Measurements from ENCODE around the gene ATP1A2.
A peak's percentile ranks its signal among the peaks of the same experiment; 100 is the strongest.

ATP1A2 gene

GRCh38 chr1:160115545-160116282, at the start of gene ATP1A2:
Gene ATP1A2, plus strand, starts transcription at chr1:160115759. Its CDS starts 103 bp downstream, at chr1:160115862.
- DNase-seq (ENCODE audit: low read depth in 2 of 3, low spot score in 2 of 3) = no peak

- no peak for DNase-seq (ENCODE audit: low read depth in 2 of 3, low spot score in 2 of 3)
Measured at GRCh38 chr1:160066829-160067745, 48.5 kb upstream of the ATP1A2 start.

- DNase-seq (ENCODE audit: low read depth in 2 of 3, low spot score in 2 of 3) = no peak
Measured at GRCh38 chr1:160068225-160068624, 47.3 kb upstream of the ATP1A2 start.

GRCh38 chr1:160069460-160070231, 45.9 kb upstream of the ATP1A2 start, which contains the start of gene KCNJ10:
Gene KCNJ10, minus strand, starts transcription at chr1:160070160. Its CDS starts 27,628 bp downstream, at chr1:160042532.
- DNase-seq (ENCODE audit: low read depth in 2 of 3, low spot score in 2 of 3) = no peak

DNA sequence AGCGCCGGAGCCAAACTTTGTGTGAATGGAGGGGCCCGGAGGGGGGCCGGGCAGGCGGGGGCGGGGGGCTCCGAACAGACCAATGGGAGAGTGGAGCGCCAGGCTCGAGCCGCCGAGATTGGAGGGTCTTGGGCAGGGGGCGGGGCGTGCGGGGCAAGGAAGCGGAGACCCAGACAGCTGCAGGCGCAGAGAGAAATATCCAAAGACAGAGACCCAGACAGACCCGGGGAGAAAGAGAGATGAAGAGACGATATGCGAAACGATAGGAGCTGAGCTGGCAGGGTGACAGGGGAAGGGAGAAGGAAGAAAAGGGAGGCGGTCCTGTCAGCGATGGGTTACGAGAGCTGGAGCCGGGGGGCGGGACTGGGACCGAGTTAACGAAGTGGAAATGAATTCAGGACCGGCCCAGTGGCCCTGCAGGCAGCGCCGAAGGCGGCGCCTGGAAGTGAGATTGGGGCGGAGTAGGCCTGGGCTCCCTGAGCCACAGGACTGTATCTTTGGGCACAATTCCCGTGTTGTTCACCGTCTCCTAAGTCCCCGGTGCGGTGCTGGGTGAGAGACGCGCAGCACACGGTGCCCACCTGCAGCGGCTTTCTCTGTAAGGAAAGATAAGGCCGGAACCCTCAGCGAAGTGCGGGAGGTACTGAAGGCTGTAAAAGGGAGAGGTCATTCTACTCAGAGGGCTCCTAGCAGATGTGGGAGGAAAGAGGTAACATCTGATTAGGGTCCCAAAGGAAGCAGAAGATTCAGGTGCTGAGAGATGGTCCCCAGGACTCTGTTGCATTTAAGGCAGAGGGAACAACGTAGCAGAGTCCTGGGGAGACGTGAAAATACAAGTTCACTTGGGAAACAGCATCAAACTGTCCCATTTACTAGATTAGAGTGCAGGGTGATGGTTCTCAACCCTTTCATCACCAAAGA, 45.1 kb upstream of the ATP1A2 start:
- DNase-seq (ENCODE audit: low read depth in 2 of 3, low spot score in 2 of 3) = peak; percentile 26 to 52 (median 41)

DNA sequence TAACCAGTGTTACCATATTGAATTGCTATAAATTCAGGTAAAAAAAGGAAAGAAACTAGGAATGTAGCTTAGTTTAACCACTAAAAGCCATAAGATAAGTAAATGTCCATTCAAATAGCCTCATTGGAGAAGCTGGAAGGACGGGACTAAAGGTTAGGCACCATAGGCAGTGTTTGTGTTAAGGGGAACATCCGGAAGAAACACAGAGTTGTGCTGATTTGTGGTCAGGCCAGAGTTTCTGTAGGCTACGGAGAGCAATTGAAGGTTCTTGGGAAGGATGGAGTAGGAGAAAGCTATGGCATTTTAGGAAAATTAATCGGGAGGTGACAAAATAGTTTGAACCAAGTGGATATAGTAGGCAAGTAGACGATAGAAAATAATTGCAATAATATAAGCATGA, 44.3 kb upstream of the ATP1A2 start:
- no peak for DNase-seq (ENCODE audit: low read depth in 2 of 3, low spot score in 2 of 3)

DNA sequence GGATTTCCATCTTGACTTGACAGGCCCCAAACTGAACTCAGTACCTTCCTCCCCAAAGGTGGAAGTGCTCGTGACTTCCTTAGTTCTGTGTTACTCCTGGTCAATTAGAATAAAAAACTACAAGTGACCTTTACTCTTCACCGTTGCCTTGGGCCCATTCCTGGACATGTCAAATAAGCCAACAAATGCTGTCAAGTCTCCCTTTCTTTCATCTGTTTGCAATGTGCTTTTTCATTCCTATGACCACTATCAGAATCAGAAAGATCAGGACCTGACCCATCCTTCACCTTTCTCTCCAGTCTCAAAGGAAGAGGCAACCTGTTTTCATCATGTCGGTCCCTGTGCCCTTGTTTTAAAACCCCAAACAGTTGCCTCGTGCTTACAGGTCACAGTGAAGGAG, 40.7 kb upstream of the ATP1A2 start:
- DNase-seq (ENCODE audit: low read depth in 2 of 3, low spot score in 2 of 3) = no peak

DNA sequence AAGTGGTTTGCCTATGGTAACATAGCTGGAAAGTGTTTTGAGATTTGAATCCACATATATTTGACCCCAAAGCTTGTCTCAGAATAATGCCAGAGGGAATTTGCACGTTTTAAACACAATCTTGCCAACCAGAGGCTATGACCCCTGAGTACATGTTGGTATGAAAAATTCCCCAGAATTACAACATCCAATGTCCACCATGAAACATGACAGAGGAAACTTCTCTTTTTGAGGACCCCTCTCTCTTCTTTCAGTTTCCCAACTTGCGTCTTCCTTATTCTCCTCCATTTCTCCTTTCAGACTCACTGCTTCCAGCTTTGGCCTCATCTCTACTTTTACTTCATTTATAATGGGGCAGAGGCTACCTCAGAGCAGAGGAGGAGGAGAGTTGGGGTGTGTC, 39.7 kb upstream of the ATP1A2 start:
- no peak for DNase-seq (ENCODE audit: low read depth in 2 of 3, low spot score in 2 of 3)

- no peak for DNase-seq (ENCODE audit: low read depth in 2 of 3, low spot score in 2 of 3)
Measured at GRCh38 chr1:160076295-160076694, 39.3 kb upstream of the ATP1A2 start.

DNA sequence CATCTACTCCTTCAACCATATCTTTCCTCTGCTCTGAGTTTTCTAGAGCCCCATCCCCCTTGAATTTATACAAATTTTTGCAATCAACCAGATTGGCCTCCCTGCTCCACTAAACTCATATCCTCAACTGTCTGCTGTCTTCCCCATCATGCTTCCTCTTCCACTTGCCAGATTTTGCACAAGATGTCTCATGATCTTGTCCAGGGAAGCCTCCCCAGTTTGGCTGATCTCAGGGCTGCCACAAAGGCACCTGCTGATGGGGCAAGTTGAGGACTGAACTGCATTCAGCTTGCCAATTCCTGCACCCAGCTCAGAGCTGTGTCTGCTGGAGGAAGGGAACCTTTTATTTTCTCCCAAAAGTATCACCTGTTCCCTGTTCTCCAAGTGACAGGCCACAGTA, 38.1 kb upstream of the ATP1A2 start:
- no peak for DNase-seq (ENCODE audit: low read depth in 2 of 3, low spot score in 2 of 3)

GRCh38 chr1:160078512-160079195, 36.9 kb upstream of the ATP1A2 start:
- DNase-seq (ENCODE audit: low read depth in 2 of 3, low spot score in 2 of 3) = peak in 1 of 3 experiments; percentile 47

DNA sequence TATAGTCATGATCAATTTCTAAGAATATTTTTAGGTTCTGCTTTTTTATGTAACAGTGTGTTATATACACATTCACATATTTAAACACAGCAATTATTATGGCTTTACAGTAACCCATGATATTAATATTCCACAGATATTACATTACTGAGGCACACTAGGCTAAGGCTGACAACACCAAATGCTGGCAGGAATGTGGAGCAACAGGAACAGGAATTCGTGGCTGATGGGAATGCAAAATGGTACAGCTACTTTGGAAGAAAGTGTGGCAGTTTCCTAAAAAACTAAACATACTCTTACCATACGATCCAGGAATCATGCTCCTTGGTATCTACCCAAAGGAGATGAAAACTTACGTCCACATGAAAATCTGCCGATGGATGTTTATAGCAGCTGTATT, 36.1 kb upstream of the ATP1A2 start:
- DNase-seq (ENCODE audit: low read depth in 2 of 3, low spot score in 2 of 3) = no peak

- no peak for DNase-seq (ENCODE audit: low read depth in 2 of 3, low spot score in 2 of 3)
Measured at GRCh38 chr1:160080381-160081100, 35.0 kb upstream of the ATP1A2 start.

DNA sequence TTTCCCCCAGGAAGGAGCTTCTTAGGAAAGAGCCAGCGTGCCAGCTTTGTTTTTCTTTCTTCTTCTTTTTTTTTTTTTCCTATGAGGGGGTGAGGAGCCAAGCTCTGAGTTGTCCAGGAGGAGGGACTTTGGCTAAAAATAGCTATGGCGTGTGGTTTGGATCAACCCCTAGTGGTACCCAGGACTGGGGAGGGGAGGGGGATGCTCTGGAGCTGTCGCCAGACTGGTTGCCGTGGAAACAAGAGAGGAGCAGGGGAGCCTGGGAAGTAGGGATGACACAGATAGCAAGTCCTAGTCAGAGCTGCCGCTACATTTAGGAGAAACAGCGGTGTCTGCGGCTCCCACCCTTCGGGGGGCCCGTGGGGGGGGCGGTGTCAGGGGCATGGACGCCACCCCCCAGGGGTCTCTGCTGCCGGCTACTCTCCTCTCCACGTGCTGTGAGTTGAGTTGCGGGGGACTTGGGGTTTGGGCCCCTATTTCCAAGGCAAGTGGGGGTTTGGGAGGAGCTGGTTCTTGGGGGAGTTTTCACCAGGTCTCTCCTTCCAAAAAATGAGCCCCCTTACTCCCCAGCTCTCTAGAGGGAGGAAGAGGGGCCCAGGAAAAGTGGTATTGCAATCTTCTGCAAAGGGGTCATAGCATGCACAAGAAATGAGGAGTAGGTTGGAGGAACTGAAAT, 34.2 kb upstream of the ATP1A2 start, which contains the start of gene KCNJ9:
Gene KCNJ9 (plus strand): TSS at position 278 of the 676 bp plus-strand sequence. CDS start 2,493 bp downstream, outside the sequence.
- DNase-seq (ENCODE audit: low read depth in 2 of 3, low spot score in 2 of 3) = no peak

DNA sequence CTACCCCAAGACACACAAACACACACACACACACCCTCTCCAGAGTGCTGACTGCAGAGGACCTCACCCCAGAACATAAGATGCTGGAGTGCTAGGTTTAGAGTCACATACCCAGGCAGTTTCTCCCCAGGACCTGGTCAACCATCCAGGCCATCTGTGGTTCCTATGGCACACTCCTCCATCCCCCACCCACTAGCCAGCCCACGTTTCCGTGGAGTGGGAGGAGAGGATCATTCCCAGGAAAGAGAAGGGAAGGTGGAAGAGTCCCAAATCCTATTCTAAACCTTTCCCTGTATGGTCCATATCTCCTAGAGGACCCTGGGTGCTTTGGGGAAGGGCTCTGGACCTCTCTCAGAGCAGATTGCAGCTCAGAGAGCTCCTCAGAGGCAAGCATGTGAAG, 33.1 kb upstream of the ATP1A2 start:
- DNase-seq (ENCODE audit: low read depth in 2 of 3, low spot score in 2 of 3) = no peak

- DNase-seq (ENCODE audit: low read depth in 2 of 3, low spot score in 2 of 3) = no peak
Measured at GRCh38 chr1:160082926-160083325, 32.6 kb upstream of the ATP1A2 start.

- DNase-seq (ENCODE audit: low read depth in 2 of 3, low spot score in 2 of 3) = no peak
Measured at GRCh38 chr1:160083968-160084770, 31.4 kb upstream of the ATP1A2 start.
